ENCODE measurements around the gene FLNB.
A peak's percentile ranks its signal among the peaks of the same experiment; 100 is the strongest.

Gene FLNB

DNA sequence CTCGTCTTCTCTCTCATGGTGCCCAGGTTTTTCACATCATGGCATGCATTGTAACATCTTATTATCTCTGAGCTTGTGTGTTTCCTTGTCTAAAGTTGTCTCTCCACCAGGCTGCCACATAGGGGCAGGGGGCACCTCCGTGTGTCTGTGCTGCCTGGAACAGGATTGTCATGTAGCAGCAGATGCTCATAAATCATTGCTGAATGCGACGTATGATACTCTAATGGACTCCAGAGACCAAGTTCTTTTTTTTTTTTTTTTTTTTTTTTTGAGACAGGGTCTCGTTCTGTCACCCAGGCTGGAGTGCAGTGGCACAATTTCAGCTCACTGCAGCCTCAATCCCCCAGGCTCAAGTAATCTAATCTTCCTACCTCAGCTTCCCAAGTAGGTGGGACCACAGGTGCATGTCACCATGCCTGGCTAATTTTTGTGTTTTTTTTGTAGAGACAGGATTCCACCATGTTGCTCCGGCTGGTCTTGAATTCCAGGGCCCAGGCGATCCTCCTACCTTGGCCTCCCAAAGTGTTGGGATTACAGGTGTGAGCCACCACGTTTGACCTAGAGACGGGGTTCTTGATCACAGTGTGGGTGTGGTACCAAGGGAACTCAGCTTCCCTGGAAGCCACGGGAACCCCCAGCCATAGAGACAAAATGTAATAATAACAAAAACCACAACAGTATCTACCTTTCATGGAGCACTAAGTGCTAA, 207.2 kb downstream of the FLNB start:
- DNase-seq: no peak

DNA sequence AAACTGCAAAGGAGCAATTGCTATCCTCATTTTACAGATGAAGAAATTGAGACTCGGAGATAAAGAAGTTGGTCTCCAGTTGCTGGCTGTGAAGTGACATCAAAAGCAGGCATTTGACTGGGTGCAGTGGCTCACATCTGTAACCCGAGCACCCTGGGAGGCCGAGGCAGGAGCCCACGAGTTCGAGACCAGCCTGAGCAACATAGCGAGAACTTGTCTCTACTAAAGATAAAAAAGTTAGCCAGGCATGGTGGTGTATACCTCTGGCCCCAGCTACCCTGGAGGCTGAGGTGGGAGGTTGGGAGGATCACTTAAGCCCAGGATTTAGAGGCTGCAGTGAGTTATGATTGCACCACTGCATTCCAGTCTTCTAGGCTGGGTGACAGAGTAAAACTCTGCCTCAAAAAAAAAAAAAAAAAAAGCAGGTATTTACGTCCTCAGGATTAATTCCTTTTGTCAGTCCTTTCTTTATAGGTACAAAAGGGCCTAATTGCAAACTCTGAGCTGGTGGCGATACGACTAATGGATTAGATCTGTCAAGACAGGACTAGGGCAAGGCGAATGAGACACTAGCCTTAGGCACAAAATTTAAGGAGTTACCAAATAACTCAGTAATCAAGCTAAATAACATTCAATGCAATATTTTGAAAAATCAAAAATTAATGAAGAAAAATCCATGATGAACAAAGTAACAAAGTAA, 208.4 kb downstream of the FLNB start:
- DNase-seq: no peak

DNA sequence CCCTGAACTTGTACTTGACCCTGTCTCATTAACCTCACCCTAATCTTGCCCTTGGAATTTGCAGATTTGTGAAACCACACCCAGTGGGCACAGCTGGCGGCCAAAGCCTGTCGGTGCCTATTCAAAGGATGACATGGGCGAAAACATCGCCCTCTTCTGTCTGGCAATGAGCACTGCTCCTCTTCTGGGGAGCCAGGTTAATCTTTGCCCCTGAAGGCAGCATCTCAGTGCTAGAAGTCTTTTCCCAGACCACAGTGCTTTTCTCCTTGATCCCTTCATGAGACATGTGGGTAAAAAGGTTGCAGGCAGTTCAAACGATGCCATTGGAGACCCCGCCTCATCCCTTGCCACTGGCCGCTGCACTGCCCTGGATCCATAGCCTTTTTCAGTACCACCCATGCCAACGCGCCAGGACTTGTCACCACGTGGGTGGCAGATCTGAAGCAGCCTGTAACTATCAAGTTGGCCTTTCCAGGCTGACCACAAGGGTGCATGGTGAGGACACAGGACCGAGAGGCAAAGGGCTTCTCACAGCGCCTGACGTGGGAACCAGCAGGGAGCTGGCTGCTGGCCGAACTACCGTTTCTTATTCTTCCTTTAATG, 209.1 kb downstream of the FLNB start:
- DNase-seq: peak; percentile 57

DNA sequence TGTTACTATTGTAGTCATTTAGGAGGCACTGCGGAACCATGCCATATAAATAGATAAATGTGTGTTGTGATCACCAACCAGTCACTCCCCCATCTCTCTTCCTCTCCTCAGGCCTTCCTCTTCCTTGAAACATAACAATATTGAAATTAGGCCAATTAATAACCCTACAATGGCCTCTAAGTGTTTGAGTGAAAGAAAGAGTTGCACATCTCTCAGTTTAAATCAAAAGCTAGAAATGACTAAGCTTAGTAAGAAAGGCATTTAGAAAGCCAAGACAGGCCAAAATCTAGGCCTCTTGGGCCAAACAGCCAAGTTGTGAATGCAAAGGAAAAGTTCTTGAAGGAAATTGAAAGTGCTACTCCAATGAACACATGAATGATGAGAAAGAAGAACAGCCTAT, 210.7 kb downstream of the FLNB start:
- DNase-seq: no peak

Measured in stimulated activated CD4-positive, alpha-beta T cell treated with anti-CD3 and anti-CD28 coated beads, Interleukin-1b, Interleukin-23, amount 100 ng/mL, for 48 hours (primary cell).